SH-SY5Y (cell line): ENCODE measurements around the gene HARS2.

Experiments
- GATA2 ChIP-seq: IDR thresholded peaks from 2 replicates; pipeline ENCODE4 v1.6.1; 2011; ENCODE audit warnings: mild to moderate bottlenecking, low read depth, low read length
- GATA3 ChIP-seq: IDR thresholded peaks from 2 replicates; pipeline ENCODE4 v1.6.1; 2011; ENCODE audit warnings: low read depth, mild to moderate bottlenecking, low read length, moderate library complexity

DNA sequence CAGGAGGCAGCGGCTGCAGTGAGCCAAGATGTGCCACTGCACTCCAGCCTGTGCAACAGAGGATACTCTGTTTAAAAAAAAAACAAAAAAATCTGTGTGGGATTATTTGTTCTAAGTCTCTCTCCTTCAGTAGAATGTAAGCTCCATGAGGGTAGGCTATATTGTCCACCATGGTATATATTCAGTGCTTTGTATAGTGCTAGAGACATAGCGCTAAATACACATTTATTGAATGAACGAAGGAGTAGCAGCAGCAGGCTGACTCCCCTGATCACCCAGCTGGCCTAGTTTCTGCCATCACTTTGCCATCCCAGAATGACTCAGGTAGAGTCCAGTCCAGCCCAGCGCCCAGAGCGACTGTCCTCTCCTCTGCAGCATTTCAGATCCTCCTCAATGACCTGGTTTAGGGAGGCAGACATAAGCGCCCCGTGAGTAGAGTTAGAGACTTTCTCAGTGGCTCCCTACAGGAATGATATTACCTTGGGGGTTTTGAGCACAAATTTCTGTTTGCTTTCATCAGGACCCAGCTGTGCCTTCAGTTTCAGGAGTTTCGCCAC, 801 bp upstream of the HARS2 start:
- no peak for TF ChIP-seq GATA2
- no peak for TF ChIP-seq GATA3
